Stimulated activated CD8-positive, alpha-beta memory T cell treated with anti-CD3 and anti-CD28 coated beads, Interleukin-12 subunit alpha, Interleukin-12 subunit beta, amount 100 ng/mL, for 4 hours (primary cell): Measurements from ENCODE around the gene SREBF1.

Source experiments
- DNase-seq: peaks from one replicate; pipeline ENCODE4 v3.0.0-alpha.2; 2020; ENCODE audit warnings: low read depth

The SREBF1 gene

GRCh38 chr17:17840751-17841591 is 4.2 kb upstream of the SREBF1 start:
- no peak for DNase-seq

DNA sequence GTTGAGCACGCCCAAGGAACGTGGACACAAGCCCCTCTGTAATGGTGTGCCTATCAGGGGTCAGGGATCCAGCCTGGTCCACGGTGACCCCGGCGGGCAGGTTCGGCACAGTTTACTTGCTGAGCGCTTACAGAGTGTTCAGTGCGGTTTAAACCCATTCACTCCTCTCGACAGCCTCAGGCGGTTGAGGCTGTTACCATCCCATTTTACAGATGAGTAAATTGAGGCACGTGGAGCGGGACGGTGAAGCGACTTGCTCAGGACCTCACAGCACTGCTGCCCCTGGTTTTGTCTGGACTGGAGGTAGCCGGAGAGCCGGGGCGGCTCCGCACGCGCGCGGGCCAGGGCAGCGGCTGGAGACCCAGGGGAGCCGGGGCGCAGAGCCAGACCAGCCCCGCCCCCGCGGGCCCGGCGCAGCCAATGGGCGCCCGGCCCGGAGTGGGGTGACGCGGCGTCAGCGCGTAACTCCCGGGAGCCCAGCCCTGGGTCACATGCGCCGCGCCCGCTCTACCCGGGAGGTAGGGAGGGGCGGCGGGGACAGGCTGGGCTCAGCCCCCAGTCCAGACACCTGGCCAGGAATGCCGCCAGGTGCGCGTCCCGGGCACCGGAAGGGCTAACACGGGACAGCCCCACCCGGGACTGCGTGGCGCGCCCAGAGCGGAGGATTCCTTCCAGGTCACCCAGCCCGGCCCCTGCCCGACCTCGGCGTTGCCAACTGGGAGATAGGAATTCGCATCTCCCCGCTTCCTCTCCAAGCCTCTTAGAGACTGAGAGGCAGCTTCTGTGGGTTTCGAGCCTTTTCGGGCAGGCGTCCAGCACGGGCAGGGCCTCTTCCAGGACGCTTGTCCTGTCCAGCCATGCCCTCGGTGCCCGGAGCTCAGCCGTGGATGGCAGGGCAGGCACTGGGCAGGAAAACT is 3.3 kb upstream of the SREBF1 start:
- peak; percentile 73 for DNase-seq

DNA sequence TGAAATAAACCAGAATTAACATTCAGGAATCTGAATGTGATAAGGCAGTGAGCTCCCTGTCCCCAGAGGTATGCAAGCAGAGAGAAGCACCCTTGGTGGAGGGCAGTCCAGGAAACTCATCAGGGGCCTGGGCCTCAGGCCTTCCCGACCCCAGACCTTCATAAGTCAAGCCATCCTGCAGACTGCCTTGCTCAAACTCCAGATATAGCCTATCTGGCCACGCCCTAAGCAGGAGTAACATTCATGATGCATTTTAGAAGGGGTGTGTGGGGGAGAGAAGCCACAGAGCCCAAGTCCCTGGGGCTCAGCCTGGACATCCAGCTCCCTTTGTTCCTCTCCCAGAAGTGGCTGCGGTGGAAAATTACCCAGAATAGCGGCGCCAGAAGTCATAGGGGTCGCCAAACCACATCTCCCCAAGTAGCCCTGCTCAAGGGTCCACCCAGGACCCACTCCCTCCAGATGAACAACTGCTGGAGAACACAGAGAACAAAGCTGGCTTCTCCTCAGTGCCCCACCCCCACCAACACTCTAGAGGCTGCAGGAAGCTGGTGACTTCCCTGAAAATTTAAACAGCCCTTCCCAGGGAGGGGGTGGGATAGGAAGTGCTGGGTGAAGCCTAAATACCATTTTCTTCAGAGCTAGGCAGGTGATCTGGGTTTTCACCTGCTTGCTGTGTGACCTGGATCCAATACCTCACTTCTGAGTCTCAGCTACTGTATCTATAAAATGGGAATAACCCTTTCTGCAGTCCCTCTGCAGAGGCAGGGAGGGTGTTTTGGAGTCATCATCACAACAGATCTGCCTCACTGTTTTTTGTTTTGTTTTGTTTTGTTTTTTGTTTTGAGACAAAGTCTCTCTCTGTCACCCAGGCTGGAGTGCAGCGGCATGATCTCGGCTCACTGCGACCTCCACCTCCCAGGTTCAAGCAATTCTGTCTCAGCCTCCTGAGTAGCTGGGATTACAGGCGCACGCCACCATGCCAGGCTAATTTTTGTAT is 1.5 kb upstream of the SREBF1 start:
- DNase-seq: no peak

GRCh38 chr17:17837380-17837821 is 615 bp upstream of the SREBF1 start:
- DNase-seq: no peak

DNA sequence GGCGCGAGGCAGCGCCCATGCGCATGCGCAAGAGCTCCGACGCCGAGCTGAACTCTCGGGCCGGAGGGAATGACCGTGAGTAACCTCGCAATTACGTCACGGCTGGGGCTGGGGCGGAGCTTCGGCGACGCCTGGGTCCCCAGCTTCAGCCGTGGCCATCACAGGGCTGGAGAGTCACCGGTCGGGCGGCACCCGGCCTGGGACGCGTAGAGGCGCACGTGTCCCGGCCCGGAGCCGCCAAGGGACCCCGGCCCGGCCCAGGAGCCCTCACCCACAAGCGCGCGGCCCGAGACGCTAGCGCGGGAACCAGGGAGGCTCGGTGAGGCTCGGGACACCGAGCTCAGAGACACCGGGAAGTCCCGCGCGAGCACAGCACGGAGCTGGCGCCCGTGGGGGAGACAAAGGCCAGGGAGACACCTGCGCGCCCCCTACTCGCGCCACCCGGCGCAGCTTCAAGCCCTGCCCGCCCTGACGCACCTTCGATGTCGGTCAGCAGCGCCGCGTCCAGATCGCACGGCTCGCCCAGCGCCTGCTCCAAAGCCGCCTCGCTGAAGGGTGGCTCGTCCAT is 452 bp downstream of the SREBF1 start:
- peak; percentile 95 for DNase-seq

- DNase-seq: no peak
These were observed 1.2 kb downstream of the SREBF1 start for GRCh38 chr17:17835415-17836249.

GRCh38 chr17:17834974-17835373 is 1.8 kb downstream of the SREBF1 start:
- DNase-seq: no peak

- DNase-seq: no peak
These were observed 3.0 kb downstream of the SREBF1 start for GRCh38 chr17:17833658-17834357.

DNA sequence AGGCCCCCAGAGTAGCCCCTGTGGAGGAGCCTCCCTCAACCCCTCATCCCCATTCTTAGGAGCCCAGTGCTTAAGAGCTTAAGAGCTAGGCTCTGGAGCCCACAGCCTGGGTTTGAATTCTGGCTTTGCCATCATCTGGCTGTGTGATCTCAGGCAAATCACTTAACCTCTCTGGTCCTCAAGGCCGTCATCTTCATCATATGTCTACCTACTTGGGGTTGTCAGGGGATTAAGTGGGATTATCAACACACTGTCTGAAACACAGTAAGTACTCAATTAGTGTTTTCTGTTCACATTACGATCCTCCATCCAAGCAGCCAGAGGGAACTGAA is 4.8 kb downstream of the SREBF1 start:
- DNase-seq: no peak

DNA sequence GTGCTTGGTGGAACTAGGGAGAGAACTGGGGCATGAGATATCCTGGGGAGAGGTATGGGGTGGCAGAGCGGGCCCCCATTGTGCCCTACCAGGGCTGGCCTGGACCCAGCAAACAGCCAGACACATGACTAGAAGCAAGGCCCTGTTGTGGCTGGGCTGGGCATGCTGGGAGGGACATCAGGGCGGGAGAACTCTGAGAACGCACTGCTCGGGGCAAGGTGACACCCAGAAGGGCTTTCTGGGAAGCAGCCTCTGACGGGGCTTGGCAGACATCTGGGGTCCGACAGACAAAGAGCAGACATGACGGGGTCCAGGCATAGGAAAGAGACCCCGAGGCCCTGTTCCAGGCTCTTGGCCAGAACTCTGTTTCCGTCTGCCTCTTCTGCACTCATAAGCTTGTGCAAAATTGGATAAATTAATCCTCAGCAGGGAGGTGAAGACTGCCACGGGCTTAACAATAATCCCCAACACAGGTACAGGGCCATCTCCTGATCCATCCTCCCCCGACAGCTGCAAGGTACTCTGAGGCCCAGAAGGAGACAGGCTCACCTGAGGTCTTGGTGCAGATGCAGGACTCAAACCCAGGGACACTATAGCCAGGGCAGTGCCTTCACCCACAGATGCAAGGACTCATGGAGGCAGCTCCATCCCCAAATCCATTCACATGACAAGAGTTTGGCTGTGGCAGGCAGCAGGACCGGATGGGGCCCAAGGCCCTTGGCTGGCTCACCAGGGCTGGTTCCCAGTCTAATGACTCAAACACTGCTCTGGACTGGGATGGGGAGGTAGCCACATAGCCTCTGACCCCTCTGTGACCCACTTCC is 5.4 kb downstream of the SREBF1 start:
- no peak for DNase-seq

DNA sequence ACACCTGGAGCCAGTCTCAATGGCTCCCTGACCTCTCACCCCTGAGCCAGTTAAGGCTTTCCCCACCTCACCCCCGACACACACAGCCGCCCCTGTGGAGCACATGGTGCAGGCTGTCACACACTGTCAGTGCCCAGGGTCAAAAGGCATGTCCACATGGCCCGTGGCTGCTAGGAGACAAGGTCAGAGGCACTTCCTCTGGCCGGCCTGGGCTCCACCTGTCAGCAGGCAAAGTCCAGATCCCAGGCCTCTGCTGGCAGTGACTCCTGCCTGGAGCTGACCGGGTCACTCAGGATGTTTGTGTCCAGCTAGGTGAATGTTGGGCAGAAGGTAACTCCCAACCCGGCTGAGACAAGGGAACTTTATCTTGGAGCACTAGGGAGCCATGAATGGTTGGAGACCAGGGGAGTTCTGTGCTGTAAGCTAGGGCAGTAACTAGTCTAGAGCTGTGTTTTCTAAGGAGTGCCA is 6.0 kb downstream of the SREBF1 start:
- no peak for DNase-seq

DNA sequence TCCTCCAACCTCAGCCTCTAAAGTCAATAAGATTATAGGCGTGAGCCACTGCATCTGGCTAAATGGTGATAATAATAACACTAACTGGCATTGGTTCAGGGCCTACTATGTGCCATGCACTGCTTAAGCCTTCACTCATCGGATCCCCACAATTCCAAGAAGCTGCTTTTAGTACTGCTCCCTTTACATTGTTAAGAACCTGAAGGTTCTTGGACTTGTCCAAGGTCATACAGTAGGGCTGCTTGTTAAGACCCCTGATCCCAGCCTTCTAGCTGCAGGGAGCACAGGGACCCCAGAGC is 6.6 kb downstream of the SREBF1 start:
- no peak for DNase-seq

- no peak for DNase-seq
These were observed 8.8 kb downstream of the SREBF1 start for GRCh38 chr17:17827826-17828621.

- DNase-seq: no peak
These were observed 9.6 kb downstream of the SREBF1 start for GRCh38 chr17:17826942-17827785.

GRCh38 chr17:17826342-17826713 is 10.5 kb downstream of the SREBF1 start:
- no peak for DNase-seq

DNA sequence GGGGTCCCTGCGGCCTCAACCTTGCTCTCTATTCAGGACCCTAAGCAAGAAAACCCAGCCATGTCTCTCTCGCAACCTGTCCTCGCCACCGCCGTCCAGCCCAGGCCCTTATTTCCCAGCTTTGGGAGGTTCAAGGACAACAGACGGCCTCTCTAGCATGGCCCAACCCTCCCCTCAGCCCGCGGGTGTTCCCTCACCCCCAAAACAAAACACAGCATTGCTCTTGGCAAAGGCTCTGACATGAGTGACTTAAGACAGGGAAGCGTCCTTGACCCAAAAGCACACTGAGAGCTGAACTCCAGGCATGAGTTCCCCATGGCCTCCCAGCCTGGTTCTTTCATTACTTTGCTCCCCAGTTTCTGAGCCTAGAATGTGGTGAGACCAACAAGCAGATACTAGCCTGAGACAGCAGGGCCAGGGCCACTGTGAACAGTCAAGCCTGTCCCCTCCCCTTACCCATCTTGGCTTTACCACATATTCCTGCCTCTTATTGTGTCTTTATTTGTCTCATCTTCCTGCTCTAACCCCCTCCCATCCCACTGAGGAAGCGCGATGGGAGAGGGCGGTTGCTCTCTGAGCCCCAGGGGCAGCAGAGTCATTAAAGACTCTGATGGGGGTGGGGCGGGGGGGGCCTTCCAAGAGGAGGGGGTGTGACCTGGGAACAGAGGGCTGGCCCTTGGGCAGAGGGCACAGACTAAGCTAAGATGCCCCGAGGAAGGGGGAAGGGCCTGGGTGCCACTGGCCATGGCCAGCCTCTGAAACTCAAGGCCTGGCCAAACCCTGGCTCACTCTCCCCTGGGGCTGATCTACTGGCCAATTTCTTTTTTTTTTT is 11.8 kb downstream of the SREBF1 start:
- no peak for DNase-seq
